HG03064 (cell line): Measurements from ENCODE around the gene SESTD1.
"Not testable (repeated sequence)": the region's sequence is repeated elsewhere in the genome, so short reads cannot be mapped to it uniquely, and the experiment has no call there.

Experiments used
- ATAC-seq: cut with Tn5 transposase; IDR thresholded peaks from one replicate; pipeline ENCODE4 v1.9.1; 2021; ENCODE audit warnings: low read depth; ENCODE audit not compliant: unreplicated experiment

Gene SESTD1

DNA sequence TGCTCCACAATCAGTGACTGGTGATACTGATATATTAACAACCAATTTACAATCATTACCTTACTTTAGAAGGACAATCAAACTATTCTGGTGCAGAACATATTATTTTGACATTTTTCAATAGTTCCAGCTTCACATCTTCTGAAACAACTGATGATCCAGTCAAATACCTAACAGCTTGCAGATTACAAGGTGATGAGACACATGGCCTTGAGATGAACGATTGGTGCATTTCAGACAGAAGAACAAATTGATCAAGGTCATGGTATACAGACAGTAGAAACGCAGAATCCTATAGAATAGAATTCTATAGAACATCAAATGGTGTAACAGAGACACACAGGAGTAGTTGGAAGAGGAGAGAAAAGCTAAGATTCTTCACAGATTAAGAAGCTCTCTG lies 24.8 kb downstream of the SESTD1 start:
- no peak for ATAC-seq

DNA sequence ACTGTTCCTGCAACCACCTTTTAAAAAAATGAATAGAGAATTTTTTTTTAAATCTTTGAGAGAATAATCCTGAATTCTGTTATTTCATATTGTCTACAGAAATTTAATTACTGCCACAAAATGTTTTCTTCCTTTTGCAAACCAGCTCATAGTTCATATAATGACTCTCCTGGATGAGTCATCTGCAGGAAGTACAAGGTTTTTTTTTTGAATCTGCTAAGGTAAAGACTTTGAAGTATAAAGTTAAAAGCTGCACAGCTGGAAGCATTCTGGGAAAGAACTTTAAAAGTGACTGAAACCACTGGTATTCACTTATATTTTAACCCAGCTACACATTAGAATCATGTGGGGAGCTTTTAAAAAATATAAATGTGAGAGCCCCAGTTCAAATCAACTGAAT lies 25.4 kb downstream of the SESTD1 start:
- ATAC-seq = peak; percentile 73

DNA sequence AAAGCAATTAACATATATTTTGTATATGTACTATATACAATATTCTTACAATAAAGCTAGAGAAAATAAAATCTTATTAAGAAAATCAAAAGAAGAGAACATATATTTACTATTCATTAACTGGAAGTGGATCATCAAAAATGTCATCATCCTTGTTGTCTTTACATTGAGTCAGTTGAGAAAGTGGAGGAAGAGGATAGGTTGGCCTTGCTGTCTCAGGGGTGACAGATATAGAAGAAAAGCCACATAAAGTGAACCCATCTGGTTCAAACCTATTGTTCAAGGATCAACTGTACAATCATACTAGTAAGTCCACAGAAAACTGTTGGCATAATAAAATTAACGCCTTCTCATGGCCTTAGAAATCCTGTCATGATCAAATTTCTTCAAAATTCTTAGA lies 26.6 kb downstream of the SESTD1 start:
- ATAC-seq = no peak

DNA sequence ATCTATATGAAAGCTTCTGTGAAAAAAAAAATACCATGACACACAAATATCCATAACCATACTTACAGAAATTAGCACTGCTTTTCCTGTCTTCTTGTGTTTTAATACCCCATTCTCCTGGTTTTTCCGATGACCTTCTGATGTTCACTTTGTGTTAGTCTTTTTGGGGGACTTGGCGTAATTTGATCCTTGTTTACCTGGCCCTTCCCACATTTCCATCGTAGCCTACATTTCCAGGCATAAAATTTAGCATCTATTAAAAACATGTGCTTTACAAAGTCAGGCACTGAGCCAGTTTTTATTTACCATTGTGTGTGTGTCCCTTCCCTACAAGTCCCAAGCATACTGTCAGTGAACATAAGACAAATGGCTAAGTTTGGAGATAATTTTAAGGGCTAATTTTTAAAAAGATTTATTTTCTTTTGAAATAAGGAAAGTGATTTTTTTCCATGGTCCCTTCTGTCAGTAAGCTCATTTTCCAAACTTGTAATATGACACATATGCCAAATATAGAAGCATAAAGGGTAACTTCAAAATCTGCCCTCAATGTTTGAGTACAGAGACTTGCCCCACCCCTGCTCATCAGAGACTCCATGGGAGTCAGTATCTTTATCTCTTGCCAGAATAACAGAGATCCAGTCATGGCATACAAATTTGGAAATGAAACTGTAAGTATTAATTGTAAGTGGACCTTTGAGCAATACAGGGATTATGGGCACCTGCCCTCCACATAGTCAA lies 27.3 kb downstream of the SESTD1 start:
- no peak for ATAC-seq

DNA sequence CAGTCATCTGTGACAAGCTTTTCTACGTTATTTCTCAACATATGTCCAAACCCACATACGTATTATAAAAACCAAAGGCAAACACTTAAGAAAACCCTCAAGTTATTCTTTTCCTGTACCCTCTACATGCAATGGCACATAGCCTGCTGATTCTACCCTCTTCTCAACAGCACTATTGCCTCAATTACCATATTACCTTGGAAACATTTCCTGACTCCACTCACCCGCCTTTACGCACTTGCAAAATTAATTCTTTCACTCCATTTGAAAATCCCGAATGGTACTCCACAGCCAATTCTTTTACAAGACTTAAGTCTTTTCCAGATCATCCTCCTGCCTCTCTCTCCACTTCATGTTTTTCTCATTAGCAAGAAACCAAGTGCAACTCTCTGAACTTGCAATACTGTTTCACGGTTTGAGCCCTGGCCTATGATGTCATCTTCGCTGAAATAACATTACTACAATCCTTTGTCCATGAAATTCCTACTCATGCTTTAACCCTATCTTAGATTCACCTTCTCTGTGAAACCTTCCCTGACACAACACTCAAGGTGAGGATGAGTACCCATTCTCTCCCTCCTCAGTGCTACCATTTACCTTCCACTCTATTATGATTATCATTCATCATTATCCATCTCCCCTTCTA lies 29.0 kb downstream of the SESTD1 start:
- no peak for ATAC-seq

DNA sequence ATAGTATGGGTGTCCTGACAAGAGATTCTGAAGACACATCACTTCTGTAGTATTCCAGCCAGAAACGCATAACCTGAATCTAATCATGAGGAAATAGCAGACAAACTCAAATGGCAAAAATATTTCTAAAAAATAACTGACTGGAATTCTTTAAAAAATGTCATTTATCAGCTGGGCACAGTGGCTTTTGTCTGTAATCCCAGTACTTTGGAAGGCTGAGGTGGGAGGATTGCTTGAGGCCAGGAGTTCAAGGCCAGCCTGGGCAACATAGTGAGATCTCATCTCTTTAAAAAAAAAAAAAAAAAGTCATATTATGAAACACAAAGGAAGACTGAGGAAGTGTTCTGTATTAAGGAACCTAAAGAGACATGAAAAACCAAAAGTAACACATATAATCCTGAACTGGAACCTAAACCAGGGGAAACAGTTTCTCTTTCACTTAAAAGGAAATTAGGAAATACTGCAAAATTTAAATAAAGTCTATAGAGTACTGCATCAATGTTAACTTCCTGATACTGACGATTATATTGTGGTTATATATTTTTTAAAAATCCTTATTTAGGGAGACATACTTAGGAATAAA lies 29.9 kb downstream of the SESTD1 start:
- ATAC-seq = no peak

DNA sequence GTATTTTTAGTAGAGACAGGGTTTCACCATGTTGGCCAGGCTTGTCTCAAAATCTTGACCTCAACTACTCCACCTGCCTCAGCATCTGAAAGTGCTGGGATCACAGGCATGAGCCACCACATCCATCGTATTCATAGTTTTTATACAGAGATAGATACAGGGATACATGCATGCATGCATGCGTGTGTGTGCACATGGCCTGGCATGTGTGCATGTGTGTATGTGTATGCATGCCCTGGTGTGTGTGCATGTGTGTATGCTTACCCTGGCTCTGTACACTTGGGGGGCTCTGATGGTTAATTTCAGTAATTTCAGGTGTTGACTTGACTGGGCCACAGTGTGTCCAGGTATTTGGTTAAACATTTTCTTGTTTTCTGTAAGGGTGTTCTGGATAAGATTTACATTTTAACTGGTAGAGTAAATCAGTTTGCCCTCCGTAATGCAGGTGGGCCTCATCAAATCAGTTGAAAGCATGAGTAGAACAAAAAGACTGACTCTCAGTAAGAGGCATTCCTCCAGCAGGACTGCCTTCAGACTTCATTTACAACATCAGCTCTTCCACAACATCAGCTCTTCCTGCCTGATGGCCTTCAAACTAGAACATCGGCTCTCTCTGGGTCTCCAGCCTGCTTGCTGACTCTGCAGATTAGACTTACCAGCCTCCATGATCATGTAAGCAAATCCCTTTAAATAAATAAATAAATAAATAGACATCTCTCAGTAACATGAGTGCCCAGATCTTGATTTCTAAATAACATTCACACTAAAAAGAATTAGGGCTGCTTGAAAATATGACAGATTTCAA lies 30.8 kb downstream of the SESTD1 start:
- ATAC-seq = no peak

DNA sequence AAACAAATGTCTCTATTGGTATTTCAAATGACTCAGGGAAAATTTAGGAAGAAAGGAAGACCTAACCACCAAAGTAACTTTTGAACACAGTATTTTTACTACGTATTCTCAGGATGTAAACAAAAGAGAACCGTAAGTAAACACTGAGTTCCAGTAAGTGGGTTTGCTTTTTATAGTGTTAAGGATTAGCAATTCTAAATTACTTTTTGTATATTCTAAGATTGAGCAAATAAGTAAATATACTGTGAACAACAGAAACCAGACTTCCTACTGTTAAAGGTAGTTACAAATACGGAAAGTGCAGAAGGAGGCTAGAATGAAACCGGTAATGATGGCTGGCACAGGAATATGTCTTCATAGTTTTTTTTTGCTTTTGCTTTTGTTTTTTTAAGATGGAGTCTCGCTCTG lies 31.5 kb downstream of the SESTD1 start:
- no peak for ATAC-seq

DNA sequence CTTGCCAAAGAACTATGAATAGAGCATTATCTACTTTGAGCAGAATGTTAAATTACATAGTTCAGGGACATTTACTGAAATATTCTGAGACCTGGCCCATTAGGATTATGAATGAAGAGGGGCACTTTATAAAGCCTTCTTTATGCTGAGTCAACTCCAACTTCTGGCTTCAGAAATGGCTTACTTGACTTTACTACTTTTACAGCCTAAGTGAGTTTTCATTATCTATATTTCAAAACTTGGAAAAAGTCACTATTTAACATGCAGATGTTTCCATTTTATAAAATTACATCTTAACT lies 37.7 kb downstream of the SESTD1 start:
- ATAC-seq = no peak

DNA sequence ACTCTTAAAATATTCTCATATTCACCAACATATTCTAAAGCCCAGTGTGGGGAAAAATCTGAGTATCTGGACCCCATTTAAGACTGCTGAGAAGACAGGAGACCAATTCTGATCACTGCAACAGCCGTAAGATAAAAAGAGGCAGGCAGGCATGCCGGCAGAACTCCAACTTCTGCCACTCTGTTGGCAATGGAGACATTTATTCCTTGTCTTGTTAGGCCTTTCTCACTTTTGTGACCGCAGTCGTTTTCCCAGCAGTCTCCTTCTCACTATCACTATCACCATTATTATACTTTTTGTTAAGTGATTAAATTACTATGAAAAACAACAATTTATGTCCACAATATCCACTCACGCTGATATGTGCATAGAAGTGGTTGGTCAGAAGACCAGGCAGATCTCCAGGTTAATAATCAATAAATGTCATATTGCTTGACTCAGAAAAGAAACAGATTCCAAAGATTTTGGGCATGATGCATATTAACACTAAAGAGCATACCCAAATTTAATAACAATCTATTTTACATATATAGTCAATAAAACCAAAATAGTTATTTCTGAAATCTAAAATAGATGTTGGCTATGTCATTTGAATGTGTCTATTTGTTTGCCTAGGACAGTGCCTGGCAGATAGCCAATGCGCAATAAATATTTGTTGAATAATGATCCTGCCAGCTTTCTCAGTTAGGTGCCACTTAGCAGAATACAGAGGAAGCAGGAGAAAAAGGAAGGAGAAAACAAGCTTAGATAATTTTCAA lies 38.2 kb downstream of the SESTD1 start:
- ATAC-seq = no peak

DNA sequence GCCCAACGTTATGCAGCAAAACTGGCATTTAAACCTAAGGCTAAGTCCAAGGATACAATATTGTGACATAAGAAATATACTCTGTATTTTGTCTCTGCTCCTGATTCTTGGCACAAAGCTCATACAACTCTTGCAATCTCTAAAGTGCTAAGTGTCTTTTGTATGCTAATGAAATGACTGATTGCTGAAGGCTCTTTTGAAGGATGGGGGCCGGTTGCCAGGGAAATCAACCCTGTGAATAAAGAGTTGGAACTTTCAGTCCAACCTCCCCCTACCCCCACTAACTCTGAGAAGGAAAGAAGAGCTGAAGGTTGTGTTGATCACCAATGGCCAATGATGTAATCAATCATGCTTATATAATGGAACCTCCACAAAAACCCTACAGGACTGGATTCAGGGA lies 40.3 kb downstream of the SESTD1 start:
- ATAC-seq = no peak

DNA sequence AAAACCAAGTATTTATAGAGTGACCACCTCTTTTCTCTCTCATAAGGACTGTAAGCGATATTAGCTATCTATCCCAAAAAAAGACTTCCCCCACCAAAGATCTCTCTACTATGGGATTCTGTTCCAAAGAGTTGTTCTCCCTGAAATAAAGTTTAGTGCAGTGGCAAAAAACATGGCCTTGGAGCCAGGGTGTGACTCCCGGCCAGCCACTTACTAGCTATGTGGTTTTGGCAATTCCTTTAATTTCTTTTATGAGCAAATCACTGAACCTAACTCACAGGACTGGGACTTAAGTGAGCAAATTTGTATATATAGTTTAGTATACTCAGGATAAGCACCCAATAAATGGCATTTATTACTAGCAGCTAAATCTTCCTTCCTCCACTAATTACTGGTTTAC lies 42.6 kb downstream of the SESTD1 start:
- ATAC-seq = no peak

DNA sequence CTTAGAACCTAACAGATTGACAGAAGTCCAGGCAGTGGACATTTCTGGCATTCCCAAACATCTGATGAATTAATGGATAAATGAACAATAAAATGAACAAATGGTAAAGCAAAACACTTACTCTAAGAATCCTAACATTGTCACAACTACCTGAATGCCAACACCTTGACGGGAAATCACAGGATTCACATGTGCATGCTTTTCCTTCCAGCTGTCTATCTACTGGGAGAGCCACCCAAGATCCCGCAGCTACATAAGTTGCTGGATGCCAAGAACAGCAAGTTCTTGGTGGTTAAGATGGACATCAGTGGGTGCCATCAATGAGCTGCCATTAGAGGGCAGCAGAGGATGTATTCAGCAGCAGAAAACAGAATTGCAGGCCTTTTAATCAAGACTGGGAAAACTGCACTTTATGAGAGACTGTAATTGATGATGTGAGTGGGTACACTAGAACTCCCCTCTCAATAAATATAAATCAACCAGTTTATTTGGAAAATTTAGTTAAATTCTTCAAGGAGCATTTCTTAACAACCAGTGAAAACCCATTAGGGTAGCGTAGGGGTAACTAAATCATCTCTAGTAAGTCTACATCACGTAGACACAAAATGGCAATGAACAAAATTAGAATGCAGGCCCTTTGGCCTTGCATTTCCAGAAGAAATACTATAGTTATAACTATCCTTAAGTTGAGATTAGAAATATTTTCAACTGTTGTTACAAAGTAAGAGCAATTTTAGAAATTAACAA lies 45.6 kb downstream of the SESTD1 start:
- ATAC-seq = no peak

DNA sequence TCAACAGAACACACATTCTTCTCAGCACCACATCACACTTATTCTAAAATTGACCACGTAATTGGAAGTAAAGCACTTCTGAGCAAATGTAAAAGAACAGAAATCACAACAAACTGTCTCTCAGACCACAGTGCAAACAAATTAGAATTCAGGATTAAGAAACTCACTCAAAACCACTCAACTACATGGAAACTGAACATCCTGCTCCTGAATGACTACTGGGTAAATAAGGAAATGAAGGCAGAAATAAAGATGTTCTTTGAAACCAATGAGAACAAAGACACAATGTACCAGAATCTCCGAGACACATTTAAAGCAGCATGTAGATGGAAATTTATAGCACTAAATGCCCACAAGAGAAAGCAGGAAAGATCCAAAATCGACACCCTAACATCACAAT lies 50.0 kb downstream of the SESTD1 start:
- not testable (repeated sequence) for ATAC-seq

DNA sequence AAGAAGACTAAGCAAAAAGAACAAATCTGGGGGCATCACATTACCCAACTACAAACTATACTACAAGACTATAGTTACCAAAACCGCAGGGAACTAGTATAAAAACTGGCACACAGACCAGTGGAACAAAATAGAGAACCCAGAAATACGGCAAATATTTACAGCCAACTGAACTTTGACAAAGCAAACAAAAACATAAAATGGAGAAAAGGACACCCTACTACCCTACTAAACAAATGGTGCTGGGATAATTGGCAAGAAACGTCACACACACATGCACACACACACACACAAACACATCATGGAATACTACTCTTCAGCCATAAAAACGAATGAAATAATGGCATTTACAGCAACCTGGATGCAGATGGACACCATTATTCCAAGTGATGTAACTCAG lies 53.3 kb downstream of the SESTD1 start:
- ATAC-seq = no peak

DNA sequence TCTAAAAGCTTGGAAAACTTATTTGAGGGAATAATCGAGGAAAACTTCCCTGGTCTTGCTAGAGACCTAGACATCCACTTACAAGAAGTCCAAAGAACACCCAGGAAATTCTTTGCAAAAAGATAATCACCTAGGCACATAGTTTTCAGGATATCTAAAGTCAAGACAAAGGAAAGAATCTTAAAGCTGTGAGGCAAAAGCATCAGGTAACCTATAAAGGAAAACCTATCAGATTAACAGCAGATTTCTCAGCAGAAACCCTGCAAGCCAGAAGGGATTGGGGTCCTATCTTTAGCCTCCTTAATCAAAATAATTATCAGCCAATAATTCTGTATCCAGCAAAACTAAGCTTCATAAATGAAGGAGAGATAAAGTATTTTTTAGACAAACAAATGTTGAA lies 56.4 kb downstream of the SESTD1 start:
- ATAC-seq = not testable (repeated sequence)

DNA sequence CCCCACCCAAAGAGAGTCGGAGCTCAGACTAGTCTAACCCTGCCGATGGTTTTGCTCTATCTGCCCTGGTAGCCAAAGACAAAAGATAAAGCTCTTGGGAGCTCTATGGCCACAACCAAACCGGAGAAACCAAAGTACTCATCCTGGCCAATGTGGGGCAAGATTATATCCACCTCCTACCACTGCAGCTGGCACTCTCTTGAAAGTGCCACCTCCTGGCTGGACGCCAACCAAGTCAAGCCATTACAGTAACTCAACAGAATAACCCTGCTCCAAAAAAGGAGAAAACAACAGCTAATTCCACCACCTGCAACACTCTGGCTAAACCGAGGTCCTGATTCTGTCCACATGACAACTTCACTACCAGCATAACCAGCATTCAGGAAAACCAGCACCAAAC lies 57.6 kb downstream of the SESTD1 start:
- ATAC-seq = no peak

DNA sequence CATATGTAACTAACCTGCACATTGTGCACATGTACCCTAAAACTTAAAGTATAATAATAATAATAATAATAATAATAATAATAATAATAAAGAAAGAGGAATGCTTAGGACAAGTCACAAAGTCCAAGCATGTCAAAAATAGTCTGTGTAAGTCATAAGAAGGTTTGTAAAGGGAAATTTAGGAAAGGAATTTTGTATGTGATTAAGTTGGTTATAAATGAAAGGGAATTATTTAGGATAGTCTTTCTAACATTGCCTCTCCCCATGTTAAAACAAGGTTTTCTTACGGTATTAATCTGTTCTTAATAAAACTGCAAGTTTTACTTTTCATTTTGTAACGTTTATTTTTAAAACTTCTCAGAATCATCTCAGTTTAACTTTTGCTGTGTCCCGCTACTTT lies 62.8 kb downstream of the SESTD1 start:
- ATAC-seq = no peak

DNA sequence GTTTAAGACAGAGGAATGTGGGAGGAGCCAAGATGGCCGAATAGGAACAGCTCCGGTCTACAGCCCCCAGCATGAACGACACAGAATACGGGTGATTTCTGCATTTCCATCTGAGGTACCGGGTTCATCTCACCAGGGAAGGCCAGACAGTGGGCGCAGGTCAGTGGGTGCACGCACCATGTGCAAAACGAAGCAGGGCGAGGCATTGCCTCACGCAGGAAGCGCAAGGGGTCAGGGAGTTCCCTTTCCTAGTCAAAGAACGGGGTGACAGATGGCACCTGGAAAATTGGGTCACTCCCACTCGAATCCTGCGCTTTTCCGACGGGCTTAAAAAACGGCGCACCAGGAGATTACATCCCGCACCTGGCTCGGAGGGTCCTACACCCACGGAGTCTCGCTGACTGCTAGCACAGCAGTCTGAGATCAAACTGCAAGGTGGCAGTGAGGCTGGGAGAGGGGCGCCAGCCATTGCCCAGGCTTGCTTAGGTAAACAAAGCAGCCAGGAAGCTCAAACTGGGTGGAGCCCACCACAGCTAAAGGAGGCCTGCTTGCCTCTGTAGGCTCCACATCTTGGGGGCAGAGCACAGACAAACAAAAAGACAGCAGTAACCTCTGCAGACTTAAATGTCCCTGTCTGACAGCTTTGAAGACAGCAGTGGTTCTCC lies 68.6 kb downstream of the SESTD1 start:
- not testable (repeated sequence) for ATAC-seq

DNA sequence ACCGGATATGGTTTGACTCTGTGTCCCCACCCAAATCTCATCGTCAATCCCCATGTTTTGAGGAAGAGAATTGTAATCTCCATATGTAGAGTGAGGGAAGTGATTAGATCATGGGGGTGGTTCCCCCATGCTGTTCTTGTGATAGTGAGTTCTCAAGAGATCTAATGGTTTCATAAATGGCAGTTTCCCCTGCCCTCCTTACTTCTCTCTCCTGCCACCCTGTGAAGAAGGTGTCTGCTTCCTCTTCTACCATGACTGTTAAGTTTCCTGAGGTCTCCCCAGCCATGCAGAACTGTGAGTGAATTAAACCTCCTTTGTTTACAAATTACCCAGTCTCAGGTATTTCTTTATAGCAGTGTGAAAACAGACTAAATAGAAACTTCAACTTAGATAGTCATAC lies 69.5 kb downstream of the SESTD1 start:
- no peak for ATAC-seq
